ENCODE results near the gene PTPRT. TPM values are rescaled to one million over a fixed set of nuclear protein-coding genes. Genes with fewer than 3 reads are reported as not detected.

PTPRT gene
- total RNA-seq, 2 donors from 2014 or later: 0.11 to 0.35 TPM

- no peaks in the 10 kb centered on the region for H3K36me3 ChIP-seq
- TF ChIP-seq CTCF (IDR thresholded peaks at IDR 0.05): no peak
- no peak for DNase-seq (ENCODE audit: low spot score)
- H3K4me3 ChIP-seq: no peak overlapping the region
- H3K27me3 ChIP-seq: no peaks in the 10 kb centered on the region
- H3K9me3 ChIP-seq: no peaks in the 10 kb centered on the region
- H3K27ac ChIP-seq: no peak overlapping the region
- H3K4me1 ChIP-seq: no peaks in the 10 kb centered on the region
Observed at GRCh38 chr20:42598581-42598980, 591.1 kb downstream of the PTPRT start.

- H3K36me3 ChIP-seq: no peaks in the 10 kb centered on the region
- H3K4me1 ChIP-seq: no peaks in the 10 kb centered on the region
- no peak for TF ChIP-seq CTCF (IDR thresholded peaks at IDR 0.05)
- H3K27ac ChIP-seq: no peak overlapping the region
- H3K27me3 ChIP-seq: no peaks in the 10 kb centered on the region
- no peak for DNase-seq (ENCODE audit: low spot score)
- H3K9me3 ChIP-seq: no peaks in the 10 kb centered on the region
- no peak overlapping the region for H3K4me3 ChIP-seq
Observed at GRCh38 chr20:42595625-42596024, 594.1 kb downstream of the PTPRT start.

GRCh38 chr20:42594659-42595058, 595.0 kb downstream of the PTPRT start:
- no peak overlapping the region for H3K4me3 ChIP-seq
- TF ChIP-seq CTCF (IDR thresholded peaks at IDR 0.05): no peak
- H3K9me3 ChIP-seq: no peaks in the 10 kb centered on the region
- no peak for DNase-seq (ENCODE audit: low spot score)
- no peaks in the 10 kb centered on the region for H3K27me3 ChIP-seq
- no peaks in the 10 kb centered on the region for H3K36me3 ChIP-seq
- H3K4me1 ChIP-seq: no peaks in the 10 kb centered on the region
- H3K27ac ChIP-seq: no peak overlapping the region

- Histone ChIP-seq H3K4me1 (no peaks in the 10 kb centered on the region), H3K27ac (no peak overlapping the region), H3K27me3 (no peaks in the 10 kb centered on the region), H3K36me3 (no peaks in the 10 kb centered on the region), H3K9me3 (no peaks in the 10 kb centered on the region), H3K4me3 (no peak overlapping the region)
- DNase-seq (ENCODE audit: low spot score): no peak
- no peak for TF ChIP-seq CTCF (IDR thresholded peaks at IDR 0.05)
Observed at GRCh38 chr20:42594011-42594410, 595.7 kb downstream of the PTPRT start.

- TF ChIP-seq CTCF (IDR thresholded peaks at IDR 0.05): no peak
- H3K27me3 ChIP-seq: no peaks in the 10 kb centered on the region
- H3K27ac ChIP-seq: no peak overlapping the region
- DNase-seq (ENCODE audit: low spot score): no peak
- no peaks in the 10 kb centered on the region for H3K4me1 ChIP-seq
- H3K9me3 ChIP-seq: no peaks in the 10 kb centered on the region
- no peaks in the 10 kb centered on the region for H3K36me3 ChIP-seq
- H3K4me3 ChIP-seq: no peak overlapping the region
Observed at GRCh38 chr20:42589976-42590639, 599.6 kb downstream of the PTPRT start.

- DNase-seq (ENCODE audit: low spot score): no peak
- H3K4me1 ChIP-seq: no peaks in the 10 kb centered on the region
- H3K9me3 ChIP-seq: no peaks in the 10 kb centered on the region
- TF ChIP-seq CTCF (IDR thresholded peaks at IDR 0.05): no peak
- H3K27me3 ChIP-seq: no peaks in the 10 kb centered on the region
- H3K36me3 ChIP-seq: no peaks in the 10 kb centered on the region
- no peak overlapping the region for H3K27ac ChIP-seq
- no peak overlapping the region for H3K4me3 ChIP-seq
Observed at GRCh38 chr20:42588847-42589246, 600.9 kb downstream of the PTPRT start.
